GM21381 (cell line): Measurements from ENCODE around the gene NKG7.

Experiments used
- ATAC-seq: cut with Tn5 transposase; IDR thresholded peaks from one replicate; pipeline ENCODE4 v1.9.1; 2021; ENCODE audit warnings: mild to moderate bottlenecking, moderate library complexity; ENCODE audit not compliant: unreplicated experiment

Gene NKG7

DNA sequence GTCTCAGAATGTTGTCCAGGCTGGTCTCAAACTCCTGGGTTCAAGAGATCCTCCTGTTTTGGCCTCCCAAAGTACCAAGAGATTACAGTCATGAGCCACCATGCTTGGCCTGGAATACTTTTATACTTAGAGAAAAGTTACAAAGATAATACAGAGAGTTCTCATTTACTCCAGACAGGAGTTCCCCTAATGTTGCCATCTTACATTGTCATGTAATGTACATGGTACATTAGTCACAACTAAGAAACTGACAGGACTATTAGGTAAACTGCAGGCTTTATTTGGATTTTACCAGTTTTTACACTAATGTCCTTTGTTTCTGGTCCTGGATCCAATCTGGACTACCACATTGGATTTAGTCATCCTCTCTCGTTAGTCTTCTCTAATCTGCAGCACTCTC is 20.2 kb upstream of the NKG7 start:
- no peak for ATAC-seq

DNA sequence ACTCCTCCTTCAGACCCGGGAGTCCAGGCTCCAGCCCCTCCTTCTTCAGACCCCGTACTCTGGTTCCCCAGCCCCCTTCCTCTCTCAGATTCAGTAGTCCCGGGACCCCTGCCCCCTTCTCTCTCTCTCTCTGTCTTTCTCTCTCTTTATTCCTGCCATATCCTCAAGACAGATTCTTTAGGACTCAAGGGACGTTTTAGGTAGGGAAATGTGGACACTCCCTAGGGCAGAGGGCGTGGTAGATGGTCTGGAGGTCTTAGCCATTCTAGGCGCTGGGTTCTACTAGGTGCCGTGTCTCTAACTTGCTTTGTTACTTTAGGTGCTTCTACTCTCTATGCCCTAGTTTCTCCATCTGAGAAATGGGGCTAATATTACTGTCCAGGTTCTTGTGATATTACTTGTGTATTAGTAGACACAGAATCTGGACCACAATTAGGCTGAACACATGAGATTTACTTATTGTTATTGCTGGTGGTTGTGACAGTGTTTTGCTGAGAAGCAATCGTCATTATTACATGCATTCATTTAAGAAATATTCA is 18.7 kb upstream of the NKG7 start:
- no peak for ATAC-seq

DNA sequence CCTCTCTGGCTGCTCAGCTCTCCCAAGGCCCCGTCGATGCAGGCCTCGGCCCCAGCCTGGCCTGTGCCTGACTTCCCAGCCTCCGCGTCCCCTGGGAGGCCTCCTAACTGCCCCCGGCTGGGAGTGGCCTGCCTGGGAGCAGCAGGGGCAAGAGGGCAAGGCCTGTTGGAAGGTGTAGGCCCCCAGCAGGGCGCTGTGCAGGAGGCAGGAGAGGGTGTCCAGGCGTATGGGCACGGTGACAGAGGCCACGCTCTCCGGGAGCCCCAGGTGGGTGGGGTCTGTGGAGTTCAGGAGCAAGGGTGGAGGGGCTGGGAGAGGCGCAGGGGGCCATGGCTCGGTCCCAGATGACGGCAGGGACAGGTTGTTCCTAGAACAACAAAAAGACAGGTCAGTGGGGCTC is 16.7 kb upstream of the NKG7 start:
- no peak for ATAC-seq

DNA sequence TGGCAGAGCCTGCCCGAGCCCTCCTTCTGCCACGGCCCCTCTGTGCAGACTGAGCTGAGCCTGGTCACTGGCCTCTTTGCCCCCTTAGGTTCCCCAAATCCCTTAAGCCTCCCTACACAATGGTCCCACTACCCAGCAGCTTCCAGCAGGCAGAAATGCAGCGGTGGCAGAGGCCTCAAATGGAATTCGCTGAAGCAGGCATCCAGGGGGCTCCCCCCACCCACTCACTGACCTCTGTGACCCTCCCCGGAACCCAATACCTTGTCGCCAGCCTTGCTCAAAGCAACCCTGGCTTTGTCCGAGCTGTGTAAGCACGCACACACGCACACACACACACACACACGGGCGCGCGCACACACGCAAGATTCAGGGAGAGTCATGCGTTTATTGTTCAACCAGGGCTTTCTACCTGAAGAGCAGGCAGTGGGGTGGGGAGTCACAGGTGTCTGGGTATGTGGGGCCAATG is 15.5 kb upstream of the NKG7 start, which contains the start of gene LIM2:
TSS of gene LIM2 (minus strand) at position 51 of the 466 bp plus-strand sequence. CDS start 531 bp downstream, outside the sequence.
- ATAC-seq: no peak

DNA sequence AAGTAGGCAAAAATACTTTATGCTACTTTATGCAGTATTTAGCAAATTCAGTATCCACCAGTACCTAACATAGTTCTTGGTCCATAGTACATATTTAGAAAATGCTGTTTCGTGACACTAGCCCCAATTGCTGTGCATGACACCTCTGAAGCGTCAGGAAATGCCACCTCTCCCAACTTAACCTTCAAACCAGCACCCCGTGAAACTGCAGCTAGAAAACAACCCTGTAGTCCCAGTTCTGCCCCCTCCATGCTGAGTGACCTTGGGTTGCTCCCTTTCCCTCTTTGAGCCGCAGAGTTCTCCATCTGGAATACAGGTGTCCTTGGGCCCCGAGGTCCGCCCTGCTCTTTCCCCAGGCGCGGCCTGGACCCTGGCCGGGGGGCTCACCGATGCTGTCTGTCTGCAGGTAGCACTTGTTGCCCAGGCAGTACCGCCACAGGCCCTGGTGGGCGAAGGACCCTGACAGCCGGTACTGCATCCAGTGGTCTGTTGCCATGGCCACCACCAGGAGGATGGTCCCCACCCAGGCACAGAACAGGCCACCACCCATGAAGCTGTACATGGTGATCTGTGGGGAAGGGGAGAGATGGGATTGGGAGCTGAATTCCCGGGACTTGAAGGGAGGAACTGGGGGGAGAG is 14.5 kb upstream of the NKG7 start:
- ATAC-seq: no peak

DNA sequence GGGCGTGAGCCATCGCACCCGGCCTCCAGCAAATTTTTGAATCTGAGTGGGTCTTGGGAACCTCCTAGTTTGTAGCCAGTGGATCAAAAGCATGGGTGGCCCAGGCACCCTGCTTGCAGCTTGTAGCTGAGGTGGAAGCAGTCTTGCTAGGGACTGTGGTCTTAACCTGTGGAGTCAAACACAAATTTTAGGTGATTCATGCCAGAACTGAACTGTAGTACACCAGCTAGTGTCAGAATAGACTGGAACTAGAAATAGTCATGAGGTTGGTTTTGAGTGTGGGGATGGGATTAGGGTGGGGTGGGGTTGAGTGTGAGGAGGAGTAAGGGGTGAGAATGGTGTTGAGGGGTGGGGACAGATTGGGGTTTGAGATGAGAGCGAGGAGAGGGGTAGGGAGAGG is 9.6 kb upstream of the NKG7 start:
- no peak for ATAC-seq

DNA sequence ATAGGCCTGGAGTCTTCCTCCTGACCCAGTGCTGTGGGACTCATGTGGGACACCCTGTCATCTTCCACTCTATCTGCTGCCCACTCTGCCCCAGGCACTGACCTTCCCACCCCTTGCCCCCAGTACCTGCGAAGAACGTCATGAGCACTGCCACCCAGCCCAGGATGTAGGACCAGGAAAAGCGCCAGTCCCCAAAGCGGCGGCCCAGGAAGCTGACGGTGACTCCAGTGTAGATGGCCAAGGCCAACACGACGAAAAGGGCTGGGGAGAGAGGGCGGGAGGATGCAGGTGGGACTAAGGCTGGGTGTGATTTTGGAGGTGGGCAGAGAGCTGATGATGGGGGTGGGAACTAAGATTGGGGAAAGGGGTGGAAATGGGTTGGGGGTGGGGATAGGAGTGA is 7.9 kb upstream of the NKG7 start:
- ATAC-seq: no peak

DNA sequence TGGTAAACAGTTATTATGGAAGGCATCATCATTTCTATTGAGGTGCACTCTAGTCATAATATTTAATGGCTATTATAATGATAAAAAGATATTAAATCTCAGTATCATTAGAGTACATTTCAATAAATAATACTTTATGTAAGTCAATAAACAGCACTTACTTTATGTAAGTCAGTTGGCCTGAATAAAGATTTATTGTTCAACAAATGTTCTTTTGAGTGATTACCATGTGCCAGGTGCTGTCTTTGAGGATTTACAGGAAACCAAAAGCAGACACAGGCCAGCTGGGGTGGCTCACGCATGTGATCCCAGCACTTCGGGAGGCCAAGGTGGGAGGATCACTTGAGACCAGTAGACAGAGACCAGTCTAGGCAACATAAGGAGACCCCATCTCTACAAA is 5.0 kb upstream of the NKG7 start:
- no peak for ATAC-seq

DNA sequence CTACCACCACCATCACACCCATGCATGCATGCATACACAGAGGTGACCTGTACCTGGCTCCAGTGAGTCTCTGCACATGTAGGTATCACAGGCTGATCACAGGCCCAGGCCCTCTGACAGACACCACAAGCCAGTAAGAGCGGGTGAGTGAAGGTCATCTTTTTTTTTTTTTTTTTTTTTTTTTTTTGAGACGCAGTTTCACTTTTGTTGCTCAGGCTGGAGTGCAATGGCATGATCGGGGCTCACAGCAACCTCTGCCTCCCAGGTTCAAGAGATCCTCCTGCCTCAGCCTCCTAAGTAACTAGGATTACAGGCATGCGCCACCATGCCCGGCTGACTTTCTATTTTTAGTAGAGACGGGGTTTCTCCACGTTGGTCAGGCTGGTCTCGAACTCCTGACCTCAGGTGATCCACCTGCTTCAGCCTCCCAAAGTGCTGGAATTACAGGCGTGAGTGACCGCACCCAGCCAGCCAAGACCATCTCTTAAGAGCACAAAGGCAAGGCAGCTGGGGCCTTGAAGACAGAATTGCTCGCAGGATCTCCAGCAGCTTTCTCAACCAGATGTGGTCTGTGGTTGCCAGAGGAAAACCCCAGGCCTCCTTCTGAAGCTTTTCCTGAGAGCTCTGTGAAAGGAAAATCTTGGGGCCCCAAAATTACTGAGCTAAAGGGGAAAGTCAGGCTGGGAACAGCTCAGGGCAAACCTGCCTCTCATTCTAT is 3.2 kb upstream of the NKG7 start:
- ATAC-seq: no peak

DNA sequence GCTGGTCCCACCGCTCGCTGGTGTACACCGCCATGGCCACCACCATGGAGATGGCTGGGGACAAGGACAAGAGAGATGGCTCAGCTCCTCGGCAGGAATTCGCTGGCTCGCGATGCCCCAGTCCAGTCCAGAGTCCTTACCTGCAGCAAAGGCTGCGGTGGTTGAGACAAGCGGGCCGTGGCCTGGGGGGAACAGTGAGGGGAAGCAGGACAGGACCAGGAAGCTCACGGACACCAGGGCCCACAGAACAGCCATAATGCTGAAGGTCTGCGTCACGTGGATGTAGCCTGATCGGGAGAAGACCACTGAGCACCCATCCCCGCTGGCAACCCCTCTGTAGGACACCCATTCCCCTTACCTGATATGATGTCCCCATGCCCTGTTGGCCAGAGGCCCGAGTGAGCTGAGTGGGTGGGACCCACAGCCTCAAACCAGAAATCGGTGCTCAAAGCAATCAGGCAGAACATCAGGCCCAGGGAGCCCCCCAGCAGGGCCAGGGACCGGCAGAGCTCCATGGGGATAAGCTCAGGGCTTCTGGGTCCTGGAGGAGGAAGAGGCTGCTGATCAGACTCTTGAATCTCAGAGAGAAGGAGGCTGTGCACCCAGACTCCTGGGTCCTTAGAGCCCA is 319 bp downstream of the NKG7 start:
- no peak for ATAC-seq

DNA sequence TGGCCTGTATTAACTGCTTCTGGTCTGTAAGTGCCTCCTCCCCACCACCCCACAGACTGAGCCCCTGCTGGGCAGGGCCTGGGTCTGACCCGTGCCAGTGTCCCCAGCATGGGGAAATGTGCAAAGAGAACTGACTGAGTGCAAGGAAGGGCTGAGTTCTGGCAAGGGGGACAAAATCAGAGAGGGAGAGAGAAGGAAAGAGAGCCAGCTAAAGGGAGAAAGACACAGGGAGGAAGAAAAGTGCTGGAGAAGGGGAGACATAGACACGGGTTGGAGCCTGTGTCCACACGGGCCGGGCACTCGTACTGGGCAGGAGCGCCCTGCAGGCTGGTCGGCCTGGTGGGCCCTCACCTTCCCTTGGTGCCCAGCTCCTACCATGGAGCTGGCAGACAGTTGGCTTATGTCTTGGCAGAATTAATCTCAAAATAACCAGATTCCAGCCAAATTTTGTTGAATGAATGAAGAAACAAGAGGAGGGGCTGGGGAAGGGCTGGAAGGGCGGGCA is 1.2 kb downstream of the NKG7 start:
- no peak for ATAC-seq

DNA sequence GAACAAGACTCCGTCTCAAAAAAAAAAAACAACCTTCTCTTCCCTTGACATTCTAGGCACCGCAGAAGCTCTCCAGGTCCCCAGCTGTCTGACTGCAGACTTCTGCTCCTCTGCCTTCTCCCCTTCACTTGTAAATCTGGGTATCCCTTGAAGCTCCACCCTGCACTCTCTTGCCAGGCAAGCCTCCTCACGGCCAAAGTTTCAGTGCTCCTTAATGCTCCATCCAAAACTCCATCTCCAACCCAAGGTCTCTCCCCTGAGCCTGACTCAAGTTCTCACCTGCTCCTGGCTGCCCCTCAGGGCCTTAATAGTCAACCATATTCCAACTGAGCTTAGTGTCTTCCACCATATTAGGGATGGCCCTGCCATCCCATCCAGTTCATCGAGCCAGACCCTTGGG is 2.2 kb downstream of the NKG7 start:
- no peak for ATAC-seq

DNA sequence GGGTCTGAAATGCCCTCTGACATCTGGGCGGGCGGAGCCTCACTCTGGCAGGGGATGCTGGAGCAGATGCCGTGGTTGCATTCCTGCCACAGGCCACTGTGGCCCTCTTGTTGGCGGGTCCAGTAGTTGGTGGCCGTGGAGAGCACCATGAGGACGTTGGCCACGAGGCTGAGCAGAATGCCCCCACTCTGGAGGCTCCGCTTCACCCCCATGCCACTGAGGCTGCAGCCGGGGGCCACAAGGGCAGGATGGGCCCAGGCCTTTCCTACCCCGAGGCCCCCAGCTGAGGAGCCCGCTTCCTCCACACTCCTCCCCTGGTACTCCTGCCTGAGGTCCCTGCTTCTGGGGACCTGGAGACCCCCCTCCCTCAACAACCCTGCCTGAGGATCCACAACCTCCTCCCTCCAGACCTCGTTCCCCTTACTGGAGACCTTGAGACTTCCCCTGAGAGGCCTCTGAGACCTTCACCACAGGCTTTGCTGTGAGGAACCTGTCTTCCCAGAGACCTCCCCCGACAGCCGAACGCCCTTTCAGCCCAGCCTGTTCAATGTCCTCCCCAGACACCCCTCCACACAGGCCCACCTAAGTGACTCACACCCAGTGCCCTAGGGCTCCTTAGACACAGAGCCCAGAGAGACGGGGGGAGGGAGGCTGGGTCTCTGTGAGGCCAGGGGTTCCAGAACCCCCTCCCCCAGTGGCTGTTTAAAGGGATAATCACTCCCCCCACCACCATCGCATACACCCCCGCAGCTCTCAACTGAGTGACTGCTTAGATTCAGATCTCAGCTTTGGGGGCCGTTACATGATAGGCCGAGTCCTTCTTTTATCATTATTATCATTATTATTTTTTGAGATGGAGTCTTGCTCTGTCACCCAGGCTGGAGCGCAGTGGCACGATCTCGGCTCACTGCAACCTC is 3.8 kb downstream of the NKG7 start, which contains the start of gene CLDND2:
TSS of gene CLDND2 (minus strand) at position 638 of the 917 bp plus-strand sequence. CDS start at position 212, 426 bp downstream.
- ATAC-seq: no peak

DNA sequence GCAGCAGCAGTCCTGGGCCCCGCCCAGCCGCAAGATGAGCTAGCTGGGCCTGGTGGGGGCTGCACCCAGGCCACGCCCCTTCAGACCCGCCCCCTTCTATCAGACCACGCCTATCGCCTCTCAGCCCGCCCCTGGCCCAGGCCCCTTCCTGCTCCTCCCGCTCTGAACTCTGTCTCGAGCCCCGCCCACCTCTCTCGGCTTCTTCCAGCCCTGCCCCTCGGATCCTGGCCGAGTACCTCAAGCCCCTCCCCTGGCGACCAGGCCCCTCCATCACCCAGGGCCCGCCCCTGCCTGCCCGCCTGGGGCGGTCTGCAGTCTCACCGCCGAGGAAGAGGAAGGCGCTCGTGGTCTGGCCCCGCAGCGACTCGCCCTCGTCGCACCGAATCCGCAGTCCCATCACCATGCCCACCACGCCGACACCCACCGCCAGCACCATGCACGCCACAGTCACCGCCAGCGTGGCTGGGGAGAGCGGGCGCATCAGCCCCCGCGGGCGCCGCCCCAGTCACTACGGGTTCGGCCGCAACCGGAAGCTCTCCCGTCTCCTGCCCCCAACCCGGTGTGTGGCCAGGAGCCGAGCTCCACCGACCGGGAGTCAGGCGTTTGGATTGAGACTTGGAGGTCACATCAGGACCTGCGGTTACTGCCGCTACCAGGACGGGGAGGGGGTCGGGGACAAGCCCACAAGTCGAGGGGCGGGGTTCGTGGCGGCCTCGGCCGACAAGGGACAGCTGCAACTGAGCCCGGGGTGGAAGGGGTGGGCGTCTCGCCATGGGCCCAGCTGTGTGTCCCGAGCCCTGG is 4.7 kb downstream of the NKG7 start:
- peak; percentile 77 for ATAC-seq

DNA sequence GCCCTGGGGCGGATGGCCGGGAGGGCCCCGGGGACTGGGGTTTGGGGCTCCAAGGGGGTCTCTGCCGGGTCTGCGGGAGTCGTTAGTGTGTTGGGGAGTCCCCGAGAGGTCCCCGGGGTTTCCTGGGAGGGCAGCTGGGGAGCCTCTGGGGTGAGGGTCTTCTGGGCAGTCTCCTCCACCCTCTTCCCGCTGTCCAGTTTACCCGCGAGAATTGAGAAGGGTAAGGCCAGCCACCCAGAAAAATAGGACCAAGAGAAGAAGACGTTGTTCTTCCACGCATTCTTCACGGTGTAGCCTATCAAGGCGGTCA is 5.2 kb downstream of the NKG7 start:
- ATAC-seq: no peak

DNA sequence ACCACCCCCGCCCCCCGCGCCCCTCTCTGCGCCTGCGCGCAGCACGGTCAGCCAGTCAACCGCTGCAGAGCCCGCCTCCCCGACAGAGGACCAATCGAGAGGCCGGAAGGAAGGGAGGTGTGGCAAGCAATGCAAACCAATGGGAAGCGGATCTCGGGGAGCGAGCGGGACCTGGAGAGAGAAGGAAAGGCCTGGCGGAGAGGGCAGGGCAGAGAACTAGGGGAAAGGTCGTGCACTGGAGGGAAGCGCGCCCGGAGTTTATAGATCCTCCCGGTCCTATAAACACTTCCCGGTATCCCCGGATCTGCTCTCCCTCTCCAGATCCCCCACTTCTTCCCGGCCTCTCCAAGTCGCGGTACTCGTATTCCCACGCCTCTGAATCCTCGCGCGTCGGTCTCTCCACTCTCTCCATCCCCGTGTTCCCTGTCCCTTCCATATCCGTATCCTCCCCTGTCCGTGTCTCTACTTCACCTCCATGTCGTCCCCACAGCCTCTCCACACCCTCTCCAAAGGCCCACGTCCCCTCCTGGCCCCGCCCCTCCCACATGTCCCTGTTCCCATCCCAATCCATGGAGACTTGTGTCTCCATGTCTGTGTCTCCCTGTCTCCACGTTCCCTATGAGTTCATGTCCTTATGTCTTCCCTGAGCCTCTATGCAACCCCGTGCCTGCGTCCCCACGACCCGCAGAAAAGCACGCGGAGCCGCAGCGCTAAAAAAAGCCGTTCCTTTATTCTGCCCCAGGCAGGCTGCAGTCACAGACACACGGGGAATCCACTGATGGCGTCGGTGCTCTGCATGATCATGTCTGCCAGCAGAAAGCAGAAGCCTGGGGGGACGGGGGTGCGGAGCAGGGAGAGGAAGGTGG is 5.8 kb downstream of the NKG7 start:
- ATAC-seq: peak; percentile 48

DNA sequence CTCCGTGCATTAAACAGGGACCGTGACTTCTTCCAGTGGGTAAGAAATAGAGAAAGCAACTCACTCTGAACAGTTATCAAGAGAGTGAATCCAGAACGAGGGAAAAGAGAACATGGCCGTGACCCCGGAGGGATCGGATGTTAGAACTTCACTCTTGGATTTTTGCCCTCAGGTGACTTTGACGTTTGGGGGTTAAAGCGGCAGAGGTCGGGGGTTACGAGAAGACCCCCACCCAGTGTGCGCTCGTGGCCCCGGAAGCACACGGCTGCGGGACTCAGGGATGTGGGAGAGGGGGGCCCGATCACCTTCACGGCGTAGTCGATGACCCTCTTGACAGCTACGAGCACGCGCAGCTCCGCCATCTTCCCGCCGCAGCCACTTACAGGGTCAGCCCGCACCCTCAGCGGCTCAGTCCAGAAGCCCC is 6.5 kb downstream of the NKG7 start, which contains the start of gene ETFB:
TSS of gene ETFB (minus strand) at position 424 of the 424 bp plus-strand sequence. CDS start at position 362, 62 bp downstream.
- no peak for ATAC-seq

DNA sequence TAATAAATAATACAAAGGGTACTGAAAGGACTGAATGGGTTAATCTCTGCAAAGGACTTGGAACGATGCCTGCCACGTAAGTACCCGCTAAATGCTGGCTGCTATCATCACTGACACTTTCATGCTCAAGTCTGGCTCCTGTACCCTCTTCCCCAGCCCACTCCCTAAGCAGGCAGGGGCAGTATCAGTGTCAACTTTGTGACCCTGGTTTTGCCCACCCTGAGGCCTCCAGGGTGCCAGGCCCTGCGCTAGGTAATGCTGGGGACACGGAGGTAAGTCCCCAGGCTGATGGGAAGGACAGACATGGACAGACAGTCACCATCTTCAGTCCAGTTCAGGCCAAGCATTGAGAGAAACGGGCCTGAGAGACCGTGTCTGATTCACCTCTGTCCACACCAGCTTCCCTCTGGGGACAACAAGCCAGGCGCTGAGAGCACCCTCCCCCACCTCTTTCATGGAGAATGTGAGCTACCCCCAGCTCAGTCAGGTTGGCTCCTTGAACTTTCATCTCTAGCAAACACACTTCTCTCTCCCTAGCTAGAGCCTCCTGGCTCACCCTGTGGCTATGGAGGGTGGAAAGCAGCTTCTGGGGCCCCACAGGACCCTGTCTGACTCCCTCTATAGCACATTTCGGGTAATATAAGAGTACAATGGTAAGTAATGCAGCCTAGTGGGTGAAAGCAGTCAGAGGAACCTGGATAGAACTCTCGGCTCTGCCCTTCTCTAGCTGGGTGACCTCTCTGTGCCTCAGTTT is 7.1 kb downstream of the NKG7 start:
- ATAC-seq: no peak
